ENCODE measurements around the gene CLTCL1. TPM values are rescaled to one million over a fixed set of nuclear protein-coding genes. Genes with fewer than 3 reads are reported as not detected.

Gene CLTCL1
- total and polyA plus RNA-seq, 4 donors, result 2.6 to 9.2 (median 4.3) TPM

DNA sequence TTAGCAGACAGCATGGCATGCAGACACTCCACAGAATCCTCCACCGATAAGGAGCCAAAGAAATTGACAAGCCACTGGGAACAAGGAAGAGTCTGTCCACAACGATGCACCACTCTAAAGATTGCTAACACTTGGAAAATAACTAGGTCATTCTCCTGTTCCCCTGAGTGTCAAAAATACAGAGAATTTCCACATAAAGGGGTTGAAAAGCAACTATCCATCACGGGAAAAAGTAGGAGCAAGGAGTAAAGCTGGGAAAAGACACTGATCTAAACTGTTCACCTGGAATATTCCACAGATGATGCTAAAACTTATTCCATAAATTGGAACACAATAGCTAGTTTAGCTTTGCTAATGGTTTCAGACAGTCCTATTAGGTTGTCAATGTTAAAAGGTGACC, 66.0 kb downstream of the CLTCL1 start:
- Histone ChIP-seq H3K9ac (ENCODE audit: insufficient read depth in 1 of 2, low read length in 2 of 2) (no peak overlapping the region), H3K4me3 (no peak overlapping the region), H3K9me3 (ENCODE audit: control insufficient read depth in 4 of 4, insufficient read depth in 3 of 4, low read length in 3 of 4) (peaks cover 0 to 2% (median 0%) of the 10 kb centered on the region in 4 donors), H3K4me1 (ENCODE audit: control insufficient read depth in 5 of 5, insufficient read depth in 5 of 5, low read length in 5 of 5) (peaks cover 0 to 2% (median 0%) of the 10 kb centered on the region in 5 donors), H3K36me3 (ENCODE audit: control insufficient read depth in 4 of 4, insufficient read depth in 4 of 4, low read length in 4 of 4) (peaks cover 2 to 21% (median 7%) of the 10 kb centered on the region in 4 donors), H3K27ac (ENCODE audit: low read depth in 1 of 2, low read length in 1 of 2) (no peak overlapping the region), H3K27me3 (ENCODE audit: control insufficient read depth in 3 of 3, insufficient read depth in 3 of 3, low read length in 2 of 3) (no peaks in the 10 kb centered on the region)
- 86 to 88% methylated on average over 3 of the region's 3 CpGs for WGBS, 2 donors
- ATAC-seq (ENCODE audit: insufficient read depth, low FRiP score), result no peak
- TF ChIP-seq, protein P1, sequence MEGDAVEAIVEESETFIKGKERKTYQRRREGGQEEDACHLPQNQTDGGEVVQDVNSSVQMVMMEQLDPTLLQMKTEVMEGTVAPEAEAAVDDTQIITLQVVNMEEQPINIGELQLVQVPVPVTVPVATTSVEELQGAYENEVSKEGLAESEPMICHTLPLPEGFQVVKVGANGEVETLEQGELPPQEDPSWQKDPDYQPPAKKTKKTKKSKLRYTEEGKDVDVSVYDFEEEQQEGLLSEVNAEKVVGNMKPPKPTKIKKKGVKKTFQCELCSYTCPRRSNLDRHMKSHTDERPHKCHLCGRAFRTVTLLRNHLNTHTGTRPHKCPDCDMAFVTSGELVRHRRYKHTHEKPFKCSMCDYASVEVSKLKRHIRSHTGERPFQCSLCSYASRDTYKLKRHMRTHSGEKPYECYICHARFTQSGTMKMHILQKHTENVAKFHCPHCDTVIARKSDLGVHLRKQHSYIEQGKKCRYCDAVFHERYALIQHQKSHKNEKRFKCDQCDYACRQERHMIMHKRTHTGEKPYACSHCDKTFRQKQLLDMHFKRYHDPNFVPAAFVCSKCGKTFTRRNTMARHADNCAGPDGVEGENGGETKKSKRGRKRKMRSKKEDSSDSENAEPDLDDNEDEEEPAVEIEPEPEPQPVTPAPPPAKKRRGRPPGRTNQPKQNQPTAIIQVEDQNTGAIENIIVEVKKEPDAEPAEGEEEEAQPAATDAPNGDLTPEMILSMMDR (IDR thresholded peaks at IDR 0.05; ENCODE audit: control extremely low read depth, extremely low read depth), result no peak
- DNase-seq, result no peak

- H3K27me3 ChIP-seq (ENCODE audit: control insufficient read depth in 3 of 3, insufficient read depth in 3 of 3, low read length in 2 of 3), result no peaks in the 10 kb centered on the region
- ATAC-seq (ENCODE audit: insufficient read depth, low FRiP score), result no peak
- no peak overlapping the region for H3K27ac ChIP-seq (ENCODE audit: low read depth in 1 of 2, low read length in 1 of 2)
- peaks cover 0 to 21% (median 7%) of the 10 kb centered on the region in 4 donors for H3K36me3 ChIP-seq (ENCODE audit: control insufficient read depth in 4 of 4, insufficient read depth in 4 of 4, low read length in 4 of 4)
- H3K9ac ChIP-seq (ENCODE audit: insufficient read depth in 1 of 2, low read length in 2 of 2), result no peak overlapping the region
- peaks cover 0 to 2% (median 0%) of the 10 kb centered on the region in 5 donors for H3K4me1 ChIP-seq (ENCODE audit: control insufficient read depth in 5 of 5, insufficient read depth in 5 of 5, low read length in 5 of 5)
- 93 to 97% methylated on average over 7 of the region's 7 CpGs for WGBS, 2 donors
- no peak for DNase-seq
- no peak overlapping the region for H3K4me3 ChIP-seq
- H3K9me3 ChIP-seq (ENCODE audit: control insufficient read depth in 4 of 4, insufficient read depth in 3 of 4, low read length in 3 of 4), result peaks cover 0 to 2% (median 0%) of the 10 kb centered on the region in 4 donors
- TF ChIP-seq, protein P1 (IDR thresholded peaks at IDR 0.05; ENCODE audit: control extremely low read depth, extremely low read depth), result no peak
These were observed 66.5 kb downstream of the CLTCL1 start for GRCh38 chr22:19224985-19225384.

GRCh38 chr22:19224557-19224956, 67.0 kb downstream of the CLTCL1 start:
- Histone ChIP-seq H3K36me3 (ENCODE audit: control insufficient read depth in 4 of 4, insufficient read depth in 4 of 4, low read length in 4 of 4) (peaks cover 0 to 23% (median 7%) of the 10 kb centered on the region in 4 donors), H3K9ac (ENCODE audit: insufficient read depth in 1 of 2, low read length in 2 of 2) (no peak overlapping the region), H3K27me3 (ENCODE audit: control insufficient read depth in 3 of 3, insufficient read depth in 3 of 3, low read length in 2 of 3) (no peaks in the 10 kb centered on the region), H3K4me3 (no peak overlapping the region), H3K4me1 (ENCODE audit: control insufficient read depth in 5 of 5, insufficient read depth in 5 of 5, low read length in 5 of 5) (peaks cover 0 to 2% (median 0%) of the 10 kb centered on the region in 5 donors), H3K27ac (ENCODE audit: low read depth in 1 of 2, low read length in 1 of 2) (no peak overlapping the region), H3K9me3 (ENCODE audit: control insufficient read depth in 4 of 4, insufficient read depth in 3 of 4, low read length in 3 of 4) (peaks cover 0 to 2% (median 0%) of the 10 kb centered on the region in 4 donors)
- TF ChIP-seq, protein P1 (IDR thresholded peaks at IDR 0.05; ENCODE audit: control extremely low read depth, extremely low read depth), result no peak
- 91 to 93% methylated on average over 5 of the region's 5 CpGs for WGBS, 2 donors
- ATAC-seq (ENCODE audit: insufficient read depth, low FRiP score), result no peak
- DNase-seq, result no peak

GRCh38 chr22:19223617-19224016, 67.9 kb downstream of the CLTCL1 start:
- Histone ChIP-seq H3K9ac (ENCODE audit: insufficient read depth in 1 of 2, low read length in 2 of 2) (no peak overlapping the region), H3K36me3 (ENCODE audit: control insufficient read depth in 4 of 4, insufficient read depth in 4 of 4, low read length in 4 of 4) (peaks cover 0 to 23% (median 7%) of the 10 kb centered on the region in 4 donors), H3K4me1 (ENCODE audit: control insufficient read depth in 5 of 5, insufficient read depth in 5 of 5, low read length in 5 of 5) (peaks cover 0 to 2% (median 0%) of the 10 kb centered on the region in 5 donors), H3K27me3 (ENCODE audit: control insufficient read depth in 3 of 3, insufficient read depth in 3 of 3, low read length in 2 of 3) (no peaks in the 10 kb centered on the region), H3K9me3 (ENCODE audit: control insufficient read depth in 4 of 4, insufficient read depth in 3 of 4, low read length in 3 of 4) (peaks cover 0 to 2% (median 0%) of the 10 kb centered on the region in 4 donors), H3K4me3 (no peak overlapping the region), H3K27ac (ENCODE audit: low read depth in 1 of 2, low read length in 1 of 2) (no peak overlapping the region)
- 88 to 91% methylated on average over 6 of the region's 6 CpGs for WGBS, 2 donors
- DNase-seq (no peak), ATAC-seq (ENCODE audit: insufficient read depth, low FRiP score) (no peak)
- TF ChIP-seq, protein P1 (IDR thresholded peaks at IDR 0.05; ENCODE audit: control extremely low read depth, extremely low read depth), result no peak
